ENCODE data around the gene APOBR.

- TF ChIP-seq CTCF (conservative IDR thresholded peaks at IDR 0.05 in 1 of 2, IDR thresholded peaks at IDR 0.05 in 1 of 2; ENCODE audit: extremely low read depth in 1 of 2, insufficient read depth in 1 of 2, low read depth in 1 of 2, low read length in 2 of 2) (no peak), EZH2 (IDR thresholded peaks at IDR 0.05; ENCODE audit: borderline replicate concordance, low read length) (no peak)
These were observed 5.4 kb downstream of the APOBR start for GRCh38 chr16:28499854-28500253.
